HEK293 (cell line): ENCODE results near the gene LARP6.
A peak's percentile ranks its signal among the peaks of the same experiment; 100 is the strongest.

Experiments
- FEZF1 ChIP-seq: fragments of 450-650 bp; formaldehyde crosslinking; IDR thresholded peaks from 2 replicates; pipeline ENCODE4 v1.5.1; 2016; ENCODE audit warnings: missing biosample characterization, missing genetic modification characterization
- GLIS1 ChIP-seq: fragments of 450-650 bp; formaldehyde crosslinking; IDR thresholded peaks from 2 replicates; pipeline ENCODE4 v1.5.1; 2016; ENCODE audit warnings: missing biosample characterization, missing genetic modification characterization
- KLF1 ChIP-seq: fragments of 450-650 bp; formaldehyde crosslinking; IDR thresholded peaks from 2 replicates; pipeline ENCODE4 v1.5.1; 2016; ENCODE audit warnings: missing biosample characterization, missing genetic modification characterization
- KLF16 ChIP-seq: fragments of 450-650 bp; formaldehyde crosslinking; IDR thresholded peaks from 2 replicates; pipeline ENCODE4 v1.5.1; 2017; ENCODE audit warnings: missing biosample characterization, missing genetic modification characterization
- KLF9 ChIP-seq: fragments of 450-650 bp; formaldehyde crosslinking; IDR thresholded peaks from 2 replicates; pipeline ENCODE4 v1.5.1; 2016; ENCODE audit warnings: missing biosample characterization, missing genetic modification characterization, low read depth
- SETDB1 ChIP-seq: IDR thresholded peaks from one replicate; pipeline ENCODE4 v1.6.1; 2017; ENCODE audit warnings: mild to moderate bottlenecking, low read length, moderate library complexity, mixed read lengths; ENCODE audit not compliant: insufficient read length
- TCF7L2 ChIP-seq: IDR thresholded peaks from 2 replicates; pipeline ENCODE4 v1.6.1; 2011; ENCODE audit warnings: low read depth, mild to moderate bottlenecking, inconsistent platforms, low read length, moderate library complexity, borderline replicate concordance
- YY1 ChIP-seq: fragments of 450-650 bp; formaldehyde crosslinking; IDR thresholded peaks from 2 replicates; pipeline ENCODE4 v1.5.1; 2018; ENCODE audit warnings: missing biosample characterization, missing genetic modification characterization
- ZBTB7A ChIP-seq: fragments of 450-650 bp; formaldehyde crosslinking; IDR thresholded peaks from 2 replicates; pipeline ENCODE4 v1.5.1; 2016; ENCODE audit warnings: low read depth, missing biosample characterization, missing genetic modification characterization
- ZFHX2 ChIP-seq: fragments of 450-650 bp; formaldehyde crosslinking; conservative IDR thresholded peaks from 2 replicates; pipeline ENCODE4 v1.5.1; 2016; ENCODE audit warnings: missing biosample characterization, missing genetic modification characterization
- ZFP37 ChIP-seq: fragments of 450-650 bp; formaldehyde crosslinking; IDR thresholded peaks from 2 replicates; pipeline ENCODE4 v1.5.1; 2016; ENCODE audit warnings: missing biosample characterization, missing genetic modification characterization
- ZNF114 ChIP-seq: fragments of 450-650 bp; formaldehyde crosslinking; IDR thresholded peaks from 2 replicates; pipeline ENCODE4 v1.5.0; 2017; ENCODE audit warnings: missing biosample characterization, missing genetic modification characterization
- ZNF121 ChIP-seq: fragments of 450-650 bp; formaldehyde crosslinking; IDR thresholded peaks from 2 replicates; pipeline ENCODE4 v1.5.1; 2016; ENCODE audit warnings: missing biosample characterization, missing genetic modification characterization
- ZNF138 ChIP-seq: fragments of 450-650 bp; formaldehyde crosslinking; IDR thresholded peaks from 2 replicates; pipeline ENCODE4 v1.5.1; 2016; ENCODE audit warnings: missing biosample characterization, missing genetic modification characterization, borderline replicate concordance
- ZNF155 ChIP-seq: fragments of 450-650 bp; formaldehyde crosslinking; IDR thresholded peaks from 2 replicates; pipeline ENCODE4 v1.5.1; 2016; ENCODE audit warnings: missing biosample characterization, missing genetic modification characterization
- ZNF19 ChIP-seq: fragments of 450-650 bp; formaldehyde crosslinking; IDR thresholded peaks from 2 replicates; pipeline ENCODE4; 2016; ENCODE audit warnings: missing biosample characterization, missing genetic modification characterization, low read depth
- ZNF2 ChIP-seq: fragments of 450-650 bp; formaldehyde crosslinking; IDR thresholded peaks from 2 replicates; pipeline ENCODE4 v1.5.1; 2016; ENCODE audit warnings: missing biosample characterization, missing genetic modification characterization
- ZNF211 ChIP-seq: fragments of 450-650 bp; formaldehyde crosslinking; IDR thresholded peaks from 2 replicates; pipeline ENCODE4 v1.5.1; 2016; ENCODE audit warnings: low read depth, missing biosample characterization, missing genetic modification characterization
- ZNF350 ChIP-seq: fragments of 450-650 bp; formaldehyde crosslinking; IDR thresholded peaks from 2 replicates; pipeline ENCODE4 v1.5.0; 2017; ENCODE audit warnings: missing biosample characterization, mild to moderate bottlenecking, missing genetic modification characterization
- ZNF354C ChIP-seq: fragments of 450-650 bp; formaldehyde crosslinking; IDR thresholded peaks from 2 replicates; pipeline ENCODE4 v1.5.1; 2016; ENCODE audit warnings: missing biosample characterization, missing genetic modification characterization, low read depth, borderline replicate concordance
- ZNF426 ChIP-seq: fragments of 450-650 bp; formaldehyde crosslinking; IDR thresholded peaks from 2 replicates; pipeline ENCODE4 v1.5.1; 2017; ENCODE audit warnings: missing biosample characterization, missing genetic modification characterization, mild to moderate bottlenecking, inconsistent platforms, moderate library complexity
- ZNF510 ChIP-seq: fragments of 450-650 bp; formaldehyde crosslinking; IDR thresholded peaks from 2 replicates; pipeline ENCODE4 v1.5.1; 2018; ENCODE audit warnings: mild to moderate bottlenecking, missing genetic modification characterization, missing biosample characterization; ENCODE audit not compliant: insufficient replicate concordance
- ZNF529 ChIP-seq: fragments of 450-650 bp; formaldehyde crosslinking; IDR thresholded peaks from 2 replicates; pipeline ENCODE4 v1.5.1; 2017; ENCODE audit warnings: missing genetic modification characterization, missing biosample characterization; ENCODE audit not compliant: insufficient replicate concordance
- ZNF530 ChIP-seq: fragments of 450-650 bp; formaldehyde crosslinking; IDR thresholded peaks from 2 replicates; pipeline ENCODE4 v1.5.1; 2016; ENCODE audit warnings: low read depth, missing biosample characterization, missing genetic modification characterization
- ZNF549 ChIP-seq: fragments of 450-650 bp; IDR thresholded peaks from 2 replicates; pipeline ENCODE4 v1.5.1; 2018; ENCODE audit warnings: missing biosample characterization, missing genetic modification characterization, mild to moderate bottlenecking, inconsistent platforms, moderate library complexity
- ZNF561 ChIP-seq: fragments of 450-650 bp; IDR thresholded peaks from 2 replicates; pipeline ENCODE4 v1.5.1; 2018; ENCODE audit warnings: missing biosample characterization, missing genetic modification characterization, borderline replicate concordance
- ZNF621 ChIP-seq: fragments of 450-650 bp; formaldehyde crosslinking; IDR thresholded peaks from 2 replicates; pipeline ENCODE4 v1.5.1; 2017; ENCODE audit warnings: missing biosample characterization, missing genetic modification characterization
- ZNF707 ChIP-seq: fragments of 450-650 bp; formaldehyde crosslinking; IDR thresholded peaks from 2 replicates; pipeline ENCODE4 v1.5.1; 2016; ENCODE audit warnings: missing biosample characterization, missing genetic modification characterization
- ZSCAN23 ChIP-seq: fragments of 450-650 bp; formaldehyde crosslinking; IDR thresholded peaks from 2 replicates; pipeline ENCODE4 v1.5.1; 2016; ENCODE audit warnings: missing biosample characterization, missing genetic modification characterization
- TF ChIP-seq, protein P1 (sequence below): fragments of 450-650 bp; formaldehyde crosslinking; IDR thresholded peaks from 2 replicates; pipeline ENCODE4 v1.5.1; 2016; ENCODE audit warnings: missing biosample characterization, missing genetic modification characterization, low read depth
- TF ChIP-seq, protein P2 (sequence below): fragments of 450-650 bp; formaldehyde crosslinking; IDR thresholded peaks from 2 replicates; pipeline ENCODE4 v1.5.1; 2016; ENCODE audit warnings: missing biosample characterization, missing genetic modification characterization
- TF ChIP-seq, protein P3 (sequence below): fragments of 450-650 bp; formaldehyde crosslinking; IDR thresholded peaks from 2 replicates; pipeline ENCODE4 v1.5.1; 2016; ENCODE audit warnings: missing biosample characterization, missing genetic modification characterization
- TF ChIP-seq, protein P4 (sequence below): fragments of 450-650 bp; formaldehyde crosslinking; IDR thresholded peaks from 2 replicates; pipeline ENCODE4 v1.5.1; 2016; ENCODE audit warnings: missing biosample characterization, missing genetic modification characterization, borderline replicate concordance

LARP6 gene

DNA sequence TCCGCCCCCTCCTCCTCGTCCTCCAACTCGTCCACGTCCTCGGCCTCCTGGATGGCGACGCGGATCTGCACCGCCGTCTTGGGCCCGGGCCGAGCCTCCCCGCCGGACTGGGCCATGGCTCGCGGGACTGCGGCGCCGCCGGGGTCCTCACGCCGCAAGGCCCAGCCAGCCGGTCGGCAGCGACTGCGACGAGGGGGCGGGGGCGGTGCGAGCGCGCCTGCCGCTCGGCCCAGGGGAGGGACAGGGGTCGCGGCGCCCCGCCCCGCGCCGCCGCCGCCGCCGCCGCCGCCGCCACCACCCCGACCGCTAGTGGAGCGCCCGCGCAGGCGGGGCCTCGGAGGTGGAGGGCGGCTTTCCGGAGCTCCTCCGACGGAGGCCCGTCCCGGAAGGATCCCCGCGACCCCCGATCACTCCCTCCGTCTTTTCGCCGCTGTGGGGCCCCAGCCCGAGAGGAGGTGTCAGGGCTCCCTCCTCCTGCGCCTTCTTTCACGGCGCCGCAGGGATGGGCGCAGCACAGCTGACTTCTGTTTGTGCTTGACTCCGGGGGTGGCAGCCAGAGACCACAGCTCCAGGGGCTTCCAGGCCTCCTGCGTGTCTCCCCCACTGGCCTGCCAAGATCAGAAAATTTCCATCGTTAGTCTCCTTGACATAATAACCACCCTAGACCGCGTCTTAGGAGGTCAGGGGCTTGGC lies at the start of gene LARP6 (continued):
- TF ChIP-seq ZNF549 (tag by site-specific recombination) (no peak), FEZF1 (tag by site-specific recombination) (peak; percentile 54; the same call in 1 of the 2 replicates), TCF7L2 (no peak), ZNF510 (tag by site-specific recombination) (no peak), ZNF561 (tag by site-specific recombination) (0 out of 2 replicates have a peak, but pooled peaks have one; percentile 18), GLIS1 (tag by site-specific recombination) (peak; percentile 97), KLF9 (tag by site-specific recombination) (no peak), ZNF707 (tag by site-specific recombination) (no peak), ZSCAN23 (tag by site-specific recombination) (no peak), ZNF530 (no peak), KLF16 (tag by site-specific recombination) (peak; percentile 36; the same call in 1 of the 2 replicates), ZBTB7A (0 out of 2 replicates have a peak, but pooled peaks have one; percentile 21), ZNF211 (tag by site-specific recombination) (no peak), YY1 (tag by site-specific recombination) (no peak), ZNF350 (no peak), ZNF155 (no peak), ZNF2 (tag by site-specific recombination) (no peak), SETDB1 (no peak), ZFHX2 (tag by site-specific recombination) (peak; percentile 49), ZNF529 (no peak), ZNF114 (no peak), ZNF621 (tag by site-specific recombination) (no peak), KLF1 (tag by site-specific recombination) (peak; percentile 34; the same call in 1 of the 2 replicates), ZFP37 (no peak), ZNF354C (tag by site-specific recombination) (no peak), ZNF138 (no peak), ZNF426 (tag by site-specific recombination) (no peak), ZNF121 (tag by site-specific recombination) (no peak), ZNF19 (tag by site-specific recombination) (no peak)
- TF ChIP-seq, protein P1, sequence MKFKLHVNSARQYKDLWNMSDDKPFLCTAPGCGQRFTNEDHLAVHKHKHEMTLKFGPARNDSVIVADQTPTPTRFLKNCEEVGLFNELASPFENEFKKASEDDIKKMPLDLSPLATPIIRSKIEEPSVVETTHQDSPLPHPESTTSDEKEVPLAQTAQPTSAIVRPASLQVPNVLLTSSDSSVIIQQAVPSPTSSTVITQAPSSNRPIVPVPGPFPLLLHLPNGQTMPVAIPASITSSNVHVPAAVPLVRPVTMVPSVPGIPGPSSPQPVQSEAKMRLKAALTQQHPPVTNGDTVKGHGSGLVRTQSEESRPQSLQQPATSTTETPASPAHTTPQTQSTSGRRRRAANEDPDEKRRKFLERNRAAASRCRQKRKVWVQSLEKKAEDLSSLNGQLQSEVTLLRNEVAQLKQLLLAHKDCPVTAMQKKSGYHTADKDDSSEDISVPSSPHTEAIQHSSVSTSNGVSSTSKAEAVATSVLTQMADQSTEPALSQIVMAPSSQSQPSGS (tag by site-specific recombination): no peak
- TF ChIP-seq, protein P2, sequence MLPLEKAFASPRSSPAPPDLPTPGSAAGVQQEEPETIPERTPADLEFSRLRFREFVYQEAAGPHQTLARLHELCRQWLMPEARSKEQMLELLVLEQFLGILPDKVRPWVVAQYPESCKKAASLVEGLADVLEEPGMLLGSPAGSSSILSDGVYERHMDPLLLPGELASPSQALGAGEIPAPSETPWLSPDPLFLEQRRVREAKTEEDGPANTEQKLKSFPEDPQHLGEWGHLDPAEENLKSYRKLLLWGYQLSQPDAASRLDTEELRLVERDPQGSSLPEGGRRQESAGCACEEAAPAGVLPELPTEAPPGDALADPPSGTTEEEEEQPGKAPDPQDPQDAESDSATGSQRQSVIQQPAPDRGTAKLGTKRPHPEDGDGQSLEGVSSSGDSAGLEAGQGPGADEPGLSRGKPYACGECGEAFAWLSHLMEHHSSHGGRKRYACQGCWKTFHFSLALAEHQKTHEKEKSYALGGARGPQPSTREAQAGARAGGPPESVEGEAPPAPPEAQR (tag by site-specific recombination): no peak
- TF ChIP-seq, protein P3, sequence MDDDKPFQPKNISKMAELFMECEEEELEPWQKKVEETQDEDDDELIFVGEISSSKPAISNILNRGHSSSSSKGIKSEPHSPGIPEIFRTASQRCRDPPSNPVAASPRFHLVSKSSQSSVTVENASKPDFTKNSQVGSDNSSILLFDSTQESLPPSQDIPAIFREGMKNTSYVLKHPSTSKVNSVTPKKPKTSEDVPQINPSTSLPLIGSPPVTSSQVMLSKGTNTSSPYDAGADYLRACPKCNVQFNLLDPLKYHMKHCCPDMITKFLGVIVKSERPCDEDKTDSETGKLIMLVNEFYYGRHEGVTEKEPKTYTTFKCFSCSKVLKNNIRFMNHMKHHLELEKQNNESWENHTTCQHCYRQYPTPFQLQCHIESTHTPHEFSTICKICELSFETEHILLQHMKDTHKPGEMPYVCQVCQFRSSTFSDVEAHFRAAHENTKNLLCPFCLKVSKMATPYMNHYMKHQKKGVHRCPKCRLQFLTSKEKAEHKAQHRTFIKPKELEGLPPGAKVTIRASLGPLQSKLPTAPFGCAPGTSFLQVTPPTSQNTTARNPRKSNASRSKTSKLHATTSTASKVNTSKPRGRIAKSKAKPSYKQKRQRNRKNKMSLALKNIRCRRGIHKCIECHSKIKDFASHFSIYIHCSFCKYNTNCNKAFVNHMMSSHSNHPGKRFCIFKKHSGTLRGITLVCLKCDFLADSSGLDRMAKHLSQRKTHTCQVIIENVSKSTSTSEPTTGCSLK (tag by site-specific recombination): no peak
- TF ChIP-seq, protein P4, sequence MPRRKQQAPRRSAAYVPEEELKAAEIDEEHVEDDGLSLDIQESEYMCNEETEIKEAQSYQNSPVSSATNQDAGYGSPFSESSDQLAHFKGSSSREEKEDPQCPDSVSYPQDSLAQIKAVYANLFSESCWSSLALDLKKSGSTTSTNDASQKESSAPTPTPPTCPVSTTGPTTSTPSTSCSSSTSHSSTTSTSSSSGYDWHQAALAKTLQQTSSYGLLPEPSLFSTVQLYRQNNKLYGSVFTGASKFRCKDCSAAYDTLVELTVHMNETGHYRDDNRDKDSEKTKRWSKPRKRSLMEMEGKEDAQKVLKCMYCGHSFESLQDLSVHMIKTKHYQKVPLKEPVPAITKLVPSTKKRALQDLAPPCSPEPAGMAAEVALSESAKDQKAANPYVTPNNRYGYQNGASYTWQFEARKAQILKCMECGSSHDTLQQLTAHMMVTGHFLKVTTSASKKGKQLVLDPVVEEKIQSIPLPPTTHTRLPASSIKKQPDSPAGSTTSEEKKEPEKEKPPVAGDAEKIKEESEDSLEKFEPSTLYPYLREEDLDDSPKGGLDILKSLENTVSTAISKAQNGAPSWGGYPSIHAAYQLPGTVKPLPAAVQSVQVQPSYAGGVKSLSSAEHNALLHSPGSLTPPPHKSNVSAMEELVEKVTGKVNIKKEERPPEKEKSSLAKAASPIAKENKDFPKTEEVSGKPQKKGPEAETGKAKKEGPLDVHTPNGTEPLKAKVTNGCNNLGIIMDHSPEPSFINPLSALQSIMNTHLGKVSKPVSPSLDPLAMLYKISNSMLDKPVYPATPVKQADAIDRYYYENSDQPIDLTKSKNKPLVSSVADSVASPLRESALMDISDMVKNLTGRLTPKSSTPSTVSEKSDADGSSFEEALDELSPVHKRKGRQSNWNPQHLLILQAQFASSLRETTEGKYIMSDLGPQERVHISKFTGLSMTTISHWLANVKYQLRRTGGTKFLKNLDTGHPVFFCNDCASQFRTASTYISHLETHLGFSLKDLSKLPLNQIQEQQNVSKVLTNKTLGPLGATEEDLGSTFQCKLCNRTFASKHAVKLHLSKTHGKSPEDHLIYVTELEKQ (tag by site-specific recombination): no peak
